GM23338 (cell line): ENCODE results near the gene IBTK. TPM values are rescaled to one million over a fixed set of nuclear protein-coding genes. Genes with fewer than 3 reads are reported as not detected.
A peak's percentile ranks its signal among the peaks of the same experiment; 100 is the strongest.
"Not testable (repeated sequence)": the region's sequence is repeated elsewhere in the genome, so short reads cannot be mapped to it uniquely, and the experiment has no call there.

Source experiments
- ATAC-seq: fragments of 200-7000 bp; cut with Tn5 transposase; 3 replicates; pipeline ENCODE4 v1.9.1; 2020
- DNase-seq: peaks from one replicate; pipeline ENCODE4 v3.0.0-alpha.2; 2015; ENCODE audit warnings: low spot score
- H2AFZ ChIP-seq: fragments of 200-600 bp; sonication (generic); 2 replicates; pipeline ENCODE4 v1.8.0; 2016; ENCODE audit warnings: antibody characterized with exemption, mild to moderate bottlenecking, moderate library complexity
- H3F3A ChIP-seq: fragments of 200-600 bp; sonication (generic); replicated peaks from 2 replicates; pipeline ENCODE4 v1.8.0; 2017; ENCODE audit warnings: antibody characterized with exemption, mixed run types, low read depth
- H3K27ac ChIP-seq: fragments of 200-600 bp; sonication (generic); 2 replicates; pipeline ENCODE4 v1.6.1; 2016; ENCODE audit warnings: low read depth
- H3K27me3 ChIP-seq: fragments of 200-600 bp; sonication (generic); 2 replicates; pipeline ENCODE4 v1.8.0; 2016; ENCODE audit warnings: mild to moderate bottlenecking, mixed run types, moderate library complexity; ENCODE audit not compliant: insufficient read depth
- H3K36me3 ChIP-seq: fragments of 200-600 bp; sonication (generic); 2 replicates; pipeline ENCODE4 v1.8.0; 2016; ENCODE audit warnings: mild to moderate bottlenecking; ENCODE audit not compliant: insufficient read depth
- H3K4me1 ChIP-seq: fragments of 200-600 bp; sonication (generic); 2 replicates; pipeline ENCODE4 v1.8.0; 2016; ENCODE audit warnings: mild to moderate bottlenecking, moderate library complexity; ENCODE audit not compliant: insufficient read depth
- H3K4me2 ChIP-seq: fragments of 200-600 bp; sonication (generic); 2 replicates; pipeline ENCODE4 v1.7.1; 2017; ENCODE audit warnings: mixed run types
- H3K4me3 ChIP-seq: fragments of 200-600 bp; sonication (generic); 2 replicates; pipeline ENCODE4 v1.6.1; 2016; ENCODE audit warnings: mixed run types
- H3K79me2 ChIP-seq: fragments of 200-600 bp; sonication (generic); replicated peaks from 2 replicates; pipeline ENCODE4 v1.8.0; 2017; ENCODE audit warnings: mild to moderate bottlenecking; ENCODE audit not compliant: insufficient read depth
- H3K9me2 ChIP-seq: fragments of 200-600 bp; sonication (generic); 2 replicates; pipeline ENCODE4 v1.8.0; 2017; ENCODE audit not compliant: insufficient read depth
- H4K20me1 ChIP-seq: fragments of 200-600 bp; sonication (generic); replicated peaks from 2 replicates; pipeline ENCODE4 v1.8.0; 2017; ENCODE audit warnings: mild to moderate bottlenecking; ENCODE audit not compliant: insufficient read depth
- H3K27ac Mint-ChIP-seq: 2 replicates; pipeline ENCODE4 v1.8.0; 2020; ENCODE audit warnings: inconsistent platforms, mild to moderate bottlenecking, moderate library complexity, mixed read lengths
- H3K27me3 Mint-ChIP-seq: 3 replicates; pipeline ENCODE4 v1.8.0; 2022; ENCODE audit warnings: low read depth, mild to moderate bottlenecking, moderate library complexity, mixed read lengths, inconsistent platforms; ENCODE audit not compliant: insufficient read depth, poor library complexity
- H3K36me3 Mint-ChIP-seq: 3 replicates; pipeline ENCODE4 v1.8.0; 2021; ENCODE audit warnings: low read depth, mild to moderate bottlenecking, inconsistent platforms, moderate library complexity, mixed read lengths
- H3K4me1 Mint-ChIP-seq: 3 replicates; pipeline ENCODE4 v1.8.0; 2020; ENCODE audit warnings: mild to moderate bottlenecking, inconsistent platforms, mixed read lengths
- H3K4me3 Mint-ChIP-seq: 3 replicates; pipeline ENCODE4 v1.8.0; 2021; ENCODE audit warnings: moderate library complexity, mild to moderate bottlenecking, inconsistent platforms, mixed read lengths
- H3K9me3 Mint-ChIP-seq: 3 replicates; pipeline ENCODE4 v1.8.0; 2020; ENCODE audit warnings: moderate library complexity, mild to moderate bottlenecking, inconsistent platforms, mixed read lengths
- CREB1 ChIP-seq: fragments of 250-450 bp; sonication (Bioruptor Pico); IDR thresholded peaks from 2 replicates; pipeline ENCODE4 v1.5.0; 2020; ENCODE audit warnings: low read depth, mild to moderate bottlenecking, moderate library complexity
- EZH2phosphoT487 ChIP-seq: fragments of 200-600 bp; sonication (generic); IDR thresholded peaks from one replicate; pipeline ENCODE4 v1.8.1; 2018; ENCODE audit warnings: antibody characterized with exemption; ENCODE audit not compliant: unreplicated experiment
- NANOG ChIP-seq: IDR thresholded peaks from 2 replicates; pipeline ENCODE4 v1.6.1; 2016; ENCODE audit warnings: antibody characterized with exemption, borderline replicate concordance
- POLR2AphosphoS5 ChIP-seq: IDR thresholded peaks from 2 replicates; pipeline ENCODE4 v1.6.1; 2016; ENCODE audit warnings: antibody characterized with exemption, low read depth
- ZNF114 ChIP-seq: fragments of 250-450 bp; sonication (Bioruptor Pico); IDR thresholded peaks from 2 replicates; pipeline ENCODE4 v1.5.0; 2020; ENCODE audit warnings: mild to moderate bottlenecking, moderate library complexity
- ZNF331 ChIP-seq: fragments of 250-450 bp; sonication (Bioruptor Pico); IDR thresholded peaks from 2 replicates; pipeline ENCODE4 v1.5.0; 2020; ENCODE audit warnings: low read depth, mild to moderate bottlenecking, moderate library complexity
- polyA plus RNA-seq: library from polyadenylated mRNA; unstranded; fragments of >200 nt; fragmentation: Nextera tagmentation; extraction: Ambion mirVana; gene quantifications from 2 replicates; pipeline ENCODE4 v1.2.1, GENCODE V29; 2016
- total RNA-seq: library from RNA; depleted of rRNA; stranded (reverse); fragments of >200 nt; shearing (Covaris generic); gene quantifications from 2 replicates; pipeline ENCODE4 v1.2.3, GENCODE V29; 2014
- TF ChIP-seq, protein P1 (sequence below): IDR thresholded peaks from 2 replicates; pipeline ENCODE4 v1.6.1; 2016; ENCODE audit warnings: antibody characterized with exemption
- TF ChIP-seq, protein P2 (sequence below): fragments of 250-450 bp; sonication (Bioruptor Pico); IDR thresholded peaks from 2 replicates; pipeline ENCODE4 v1.5.0; 2020; ENCODE audit warnings: mild to moderate bottlenecking, moderate library complexity

IBTK gene
- total and polyA plus RNA-seq, 2 experiments from 2014 or later: 16.0 to 28.7 TPM

DNA sequence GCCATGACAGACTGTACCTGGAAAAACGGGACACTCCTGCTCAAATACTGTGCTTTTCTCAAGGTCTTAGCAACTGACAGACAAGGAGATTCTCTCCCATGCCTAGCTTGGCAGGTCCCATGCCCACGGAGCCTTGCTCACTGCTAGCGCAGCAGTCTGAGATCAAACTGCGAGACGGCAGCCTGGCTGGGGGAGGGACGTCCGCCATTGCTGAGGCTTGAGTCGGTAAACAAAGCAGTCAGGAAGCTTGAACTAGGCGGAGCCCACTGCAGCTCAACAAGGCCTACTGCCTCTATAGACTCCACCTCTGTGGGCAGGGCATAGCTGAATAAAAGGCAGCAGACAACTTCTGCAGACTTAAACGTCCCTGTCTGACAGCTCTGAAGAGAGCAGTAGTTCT, 96.4 kb downstream of the IBTK start:
- ATAC-seq, H3K4me3 Mint-ChIP-seq: not testable (repeated sequence)

DNA sequence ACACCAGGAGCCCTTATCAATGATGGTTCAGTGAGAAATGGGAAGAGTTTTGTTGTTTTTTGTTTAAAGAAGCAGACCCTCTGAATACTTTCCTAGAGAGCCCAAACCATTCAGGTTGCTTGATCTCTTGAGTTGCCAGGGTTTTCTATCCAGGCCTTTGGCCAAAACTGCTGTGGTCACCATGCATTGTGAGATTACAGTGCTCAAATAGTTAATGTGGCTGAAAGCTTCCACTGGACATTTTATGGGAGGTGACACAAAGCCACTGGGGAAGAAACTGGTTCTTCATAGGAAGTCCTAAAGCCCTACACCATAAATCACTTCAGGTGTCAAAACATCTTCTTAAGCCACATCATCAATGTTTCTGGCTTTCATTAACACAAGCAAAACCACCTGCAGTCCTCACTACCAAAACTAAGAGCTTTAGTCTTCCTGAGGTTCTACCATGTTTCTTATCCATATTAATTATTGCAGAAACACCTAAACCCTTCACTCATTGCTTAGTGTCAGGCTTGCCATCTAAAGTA, 101.6 kb downstream of the IBTK start:
- DNase-seq (no peak), ATAC-seq (no peak)
- H3K4me1 Mint-ChIP-seq: peaks cover 3% of the 10 kb centered on the region; the same call in 2 of the 3 replicates
- Histone ChIP-seq H3K27ac (no peak overlapping the region), H3K4me2 (no peak overlapping the region), H3K27me3 (no peaks in the 10 kb centered on the region), H3K4me1 (no peaks in the 10 kb centered on the region), H4K20me1 (no peaks in the 10 kb centered on the region), H3K36me3 (no peaks in the 10 kb centered on the region), H3K9me2 (no peaks in the 10 kb centered on the region), H2AFZ (no peak overlapping the region), H3K79me2 (no peaks in the 10 kb centered on the region), H3K4me3 (no peak overlapping the region), H3F3A (no peaks in the 10 kb centered on the region)
- peaks cover 5% of the 10 kb centered on the region; the same call in 1 of the 3 replicates for H3K9me3 Mint-ChIP-seq
- peaks cover under 1% of the 10 kb centered on the region for H3K27me3 Mint-ChIP-seq
- no peaks in the 10 kb centered on the region for H3K36me3 Mint-ChIP-seq
- H3K4me3 Mint-ChIP-seq: no peak overlapping the region
- H3K27ac Mint-ChIP-seq: no peak overlapping the region
- TF ChIP-seq, protein P1, sequence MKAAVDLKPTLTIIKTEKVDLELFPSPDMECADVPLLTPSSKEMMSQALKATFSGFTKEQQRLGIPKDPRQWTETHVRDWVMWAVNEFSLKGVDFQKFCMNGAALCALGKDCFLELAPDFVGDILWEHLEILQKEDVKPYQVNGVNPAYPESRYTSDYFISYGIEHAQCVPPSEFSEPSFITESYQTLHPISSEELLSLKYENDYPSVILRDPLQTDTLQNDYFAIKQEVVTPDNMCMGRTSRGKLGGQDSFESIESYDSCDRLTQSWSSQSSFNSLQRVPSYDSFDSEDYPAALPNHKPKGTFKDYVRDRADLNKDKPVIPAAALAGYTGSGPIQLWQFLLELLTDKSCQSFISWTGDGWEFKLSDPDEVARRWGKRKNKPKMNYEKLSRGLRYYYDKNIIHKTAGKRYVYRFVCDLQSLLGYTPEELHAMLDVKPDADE: no peak
- TF ChIP-seq CREB1: no peak

More for the DNA sequence above, 96.4 kb downstream of the IBTK start:
- H2AFZ ChIP-seq, H3K4me1 Mint-ChIP-seq, H3K4me2 ChIP-seq, H3K27ac Mint-ChIP-seq, H3K9me2 ChIP-seq, H4K20me1 ChIP-seq, H3F3A ChIP-seq, H3K4me1 ChIP-seq, H3K36me3 Mint-ChIP-seq, H3K36me3 ChIP-seq, H3K9me3 Mint-ChIP-seq, DNase-seq, H3K27me3 Mint-ChIP-seq, H3K4me3 ChIP-seq, H3K27me3 ChIP-seq, H3K27ac ChIP-seq, H3K79me2 ChIP-seq: not testable (repeated sequence)

DNA sequence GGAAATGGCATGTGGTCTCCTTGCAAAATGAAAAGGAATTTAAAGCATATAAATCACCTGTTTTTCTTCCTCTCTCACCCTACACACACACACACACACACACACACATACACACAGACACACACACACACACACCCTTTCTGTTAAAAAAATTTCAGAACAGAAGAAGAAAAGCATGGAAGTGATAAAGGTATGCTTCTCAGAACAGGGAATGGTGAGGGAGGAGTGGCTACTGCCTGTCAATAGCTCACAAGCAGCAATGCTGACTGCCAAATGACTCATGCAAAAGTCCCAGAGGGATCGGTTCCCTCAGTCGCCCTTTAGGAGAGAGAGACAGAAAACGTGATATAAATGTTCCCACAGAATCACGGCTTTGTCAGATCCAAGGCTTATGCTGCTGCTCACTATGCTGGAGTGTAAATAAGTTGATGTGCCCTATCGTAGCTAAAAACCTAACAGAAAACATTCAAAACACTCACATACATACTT, 102.6 kb downstream of the IBTK start:
- ATAC-seq (peak; percentile 63), DNase-seq (peak; percentile 17)
- H3F3A ChIP-seq: no peaks in the 10 kb centered on the region
- no peak overlapping the region for H2AFZ ChIP-seq
- H3K79me2 ChIP-seq: no peaks in the 10 kb centered on the region
- no peaks in the 10 kb centered on the region for H3K36me3 ChIP-seq
- H3K27me3 Mint-ChIP-seq: peaks cover 3% of the 10 kb centered on the region
- no peaks in the 10 kb centered on the region for H3K27me3 ChIP-seq
- H3K9me3 Mint-ChIP-seq: no peaks in the 10 kb centered on the region
- no peak overlapping the region for H3K4me3 Mint-ChIP-seq
- no peaks in the 10 kb centered on the region for H3K36me3 Mint-ChIP-seq
- no peaks in the 10 kb centered on the region for H4K20me1 ChIP-seq
- no peaks in the 10 kb centered on the region for H3K4me1 ChIP-seq
- H3K4me2 ChIP-seq: no peak overlapping the region
- peaks cover 3% of the 10 kb centered on the region; the same call in 2 of the 3 replicates for H3K4me1 Mint-ChIP-seq
- no peaks in the 10 kb centered on the region for H3K9me2 ChIP-seq
- H3K4me3 ChIP-seq: no peak overlapping the region
- peak overlapping the region; percentile 38; the same call in 1 of the 2 replicates for H3K27ac Mint-ChIP-seq
- no peak overlapping the region for H3K27ac ChIP-seq
- no peak for TF ChIP-seq ZNF114 (CRISPR knock-in tag)
- TF ChIP-seq POLR2AphosphoS5: no peak
- no peak for TF ChIP-seq ZNF331 (CRISPR knock-in tag)
- no peak for TF ChIP-seq CREB1
- TF ChIP-seq, protein P1: no peak
- no peak for TF ChIP-seq EZH2phosphoT487
- TF ChIP-seq, protein P2, sequence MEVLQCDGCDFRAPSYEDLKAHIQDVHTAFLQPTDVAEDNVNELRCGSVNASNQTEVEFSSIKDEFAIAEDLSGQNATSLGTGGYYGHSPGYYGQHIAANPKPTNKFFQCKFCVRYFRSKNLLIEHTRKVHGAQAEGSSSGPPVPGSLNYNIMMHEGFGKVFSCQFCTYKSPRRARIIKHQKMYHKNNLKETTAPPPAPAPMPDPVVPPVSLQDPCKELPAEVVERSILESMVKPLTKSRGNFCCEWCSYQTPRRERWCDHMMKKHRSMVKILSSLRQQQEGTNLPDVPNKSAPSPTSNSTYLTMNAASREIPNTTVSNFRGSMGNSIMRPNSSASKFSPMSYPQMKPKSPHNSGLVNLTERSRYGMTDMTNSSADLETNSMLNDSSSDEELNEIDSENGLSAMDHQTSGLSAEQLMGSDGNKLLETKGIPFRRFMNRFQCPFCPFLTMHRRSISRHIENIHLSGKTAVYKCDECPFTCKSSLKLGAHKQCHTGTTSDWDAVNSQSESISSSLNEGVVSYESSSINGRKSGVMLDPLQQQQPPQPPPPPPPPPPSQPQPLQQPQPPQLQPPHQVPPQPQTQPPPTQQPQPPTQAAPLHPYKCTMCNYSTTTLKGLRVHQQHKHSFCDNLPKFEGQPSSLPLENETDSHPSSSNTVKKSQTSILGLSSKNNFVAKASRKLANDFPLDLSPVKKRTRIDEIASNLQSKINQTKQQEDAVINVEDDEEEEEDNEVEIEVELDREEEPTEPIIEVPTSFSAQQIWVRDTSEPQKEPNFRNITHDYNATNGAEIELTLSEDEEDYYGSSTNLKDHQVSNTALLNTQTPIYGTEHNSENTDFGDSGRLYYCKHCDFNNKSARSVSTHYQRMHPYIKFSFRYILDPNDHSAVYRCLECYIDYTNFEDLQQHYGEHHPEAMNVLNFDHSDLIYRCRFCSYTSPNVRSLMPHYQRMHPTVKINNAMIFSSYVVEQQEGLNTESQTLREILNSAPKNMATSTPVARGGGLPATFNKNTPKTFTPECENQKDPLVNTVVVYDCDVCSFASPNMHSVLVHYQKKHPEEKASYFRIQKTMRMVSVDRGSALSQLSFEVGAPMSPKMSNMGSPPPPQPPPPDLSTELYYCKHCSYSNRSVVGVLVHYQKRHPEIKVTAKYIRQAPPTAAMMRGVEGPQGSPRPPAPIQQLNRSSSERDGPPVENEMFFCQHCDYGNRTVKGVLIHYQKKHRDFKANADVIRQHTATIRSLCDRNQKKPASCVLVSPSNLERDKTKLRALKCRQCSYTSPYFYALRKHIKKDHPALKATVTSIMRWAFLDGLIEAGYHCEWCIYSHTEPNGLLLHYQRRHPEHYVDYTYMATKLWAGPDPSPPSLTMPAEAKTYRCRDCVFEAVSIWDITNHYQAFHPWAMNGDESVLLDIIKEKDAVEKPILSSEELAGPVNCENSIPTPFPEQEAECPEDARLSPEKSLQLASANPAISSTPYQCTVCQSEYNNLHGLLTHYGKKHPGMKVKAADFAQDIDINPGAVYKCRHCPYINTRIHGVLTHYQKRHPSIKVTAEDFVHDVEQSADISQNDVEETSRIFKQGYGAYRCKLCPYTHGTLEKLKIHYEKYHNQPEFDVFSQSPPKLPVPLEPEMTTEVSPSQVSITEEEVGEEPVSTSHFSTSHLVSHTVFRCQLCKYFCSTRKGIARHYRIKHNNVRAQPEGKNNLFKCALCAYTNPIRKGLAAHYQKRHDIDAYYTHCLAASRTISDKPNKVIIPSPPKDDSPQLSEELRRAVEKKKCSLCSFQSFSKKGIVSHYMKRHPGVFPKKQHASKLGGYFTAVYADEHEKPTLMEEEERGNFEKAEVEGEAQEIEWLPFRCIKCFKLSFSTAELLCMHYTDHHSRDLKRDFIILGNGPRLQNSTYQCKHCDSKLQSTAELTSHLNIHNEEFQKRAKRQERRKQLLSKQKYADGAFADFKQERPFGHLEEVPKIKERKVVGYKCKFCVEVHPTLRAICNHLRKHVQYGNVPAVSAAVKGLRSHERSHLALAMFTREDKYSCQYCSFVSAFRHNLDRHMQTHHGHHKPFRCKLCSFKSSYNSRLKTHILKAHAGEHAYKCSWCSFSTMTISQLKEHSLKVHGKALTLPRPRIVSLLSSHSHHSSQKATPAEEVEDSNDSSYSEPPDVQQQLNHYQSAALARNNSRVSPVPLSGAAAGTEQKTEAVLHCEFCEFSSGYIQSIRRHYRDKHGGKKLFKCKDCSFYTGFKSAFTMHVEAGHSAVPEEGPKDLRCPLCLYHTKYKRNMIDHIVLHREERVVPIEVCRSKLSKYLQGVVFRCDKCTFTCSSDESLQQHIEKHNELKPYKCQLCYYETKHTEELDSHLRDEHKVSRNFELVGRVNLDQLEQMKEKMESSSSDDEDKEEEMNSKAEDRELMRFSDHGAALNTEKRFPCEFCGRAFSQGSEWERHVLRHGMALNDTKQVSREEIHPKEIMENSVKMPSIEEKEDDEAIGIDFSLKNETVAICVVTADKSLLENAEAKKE: no peak
- no peak for TF ChIP-seq NANOG
